Activated T-cell treated with anti-CD3 and anti-CD28 coated beads for 4 hours (primary cell): Measurements from ENCODE around the gene CDK19.
"Not testable (repeated sequence)": the region's sequence is repeated elsewhere in the genome, so short reads cannot be mapped to it uniquely, and the experiment has no call there.

Experiments used
- DNase-seq: peaks from one replicate; pipeline ENCODE4 v3.0.0-alpha.2; 2020

CDK19 gene

GRCh38 chr6:110815411-110816409, at the start of gene CDK19:
TSS of gene CDK19 (minus strand) at chr6:110815469. CDS start at chr6:110815136, 333 bp downstream.
- peak; percentile 96 for DNase-seq

DNA sequence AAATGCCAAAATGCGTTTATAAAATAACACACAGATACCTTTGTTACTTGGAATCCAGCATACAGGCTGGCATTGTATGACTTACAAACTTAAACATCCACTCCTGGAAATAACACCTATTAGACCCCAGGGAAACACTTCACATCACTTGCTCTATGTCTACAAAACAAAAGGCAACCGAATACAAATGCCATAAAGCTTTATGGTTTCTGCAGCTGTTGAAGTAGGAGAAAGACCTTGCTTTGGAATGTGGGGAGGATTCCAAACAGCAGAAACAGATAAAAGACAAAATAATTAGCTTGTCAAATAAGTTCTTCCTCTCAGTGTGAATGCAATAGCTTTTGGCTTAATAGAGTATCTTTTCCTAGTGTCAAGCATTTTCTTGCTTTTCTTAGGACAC, 49.6 kb upstream of the CDK19 start:
- no peak for DNase-seq

DNA sequence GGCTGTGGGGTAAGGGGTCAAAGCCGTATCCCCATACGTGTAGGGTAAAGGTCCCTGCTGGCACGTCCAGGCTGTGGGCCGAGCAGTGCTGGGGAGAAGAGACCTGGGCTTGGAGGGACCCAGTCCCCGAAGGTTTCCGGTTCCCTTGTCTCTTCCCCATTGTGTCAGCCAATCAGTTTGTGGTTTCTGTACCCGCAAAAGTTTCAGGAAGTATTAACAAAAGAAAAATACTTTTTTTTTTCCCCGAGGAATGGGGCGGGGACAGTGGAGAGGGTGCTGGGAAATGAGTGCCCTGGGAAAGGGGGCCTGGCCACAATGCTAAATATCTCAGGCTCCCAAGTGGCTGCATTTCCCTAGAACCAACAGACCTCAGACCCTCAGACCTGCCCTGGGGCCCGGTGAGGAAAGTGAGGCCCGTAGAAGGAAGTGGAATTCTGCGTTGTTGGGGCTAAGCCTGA, 44.1 kb upstream of the CDK19 start:
- DNase-seq = no peak

DNA sequence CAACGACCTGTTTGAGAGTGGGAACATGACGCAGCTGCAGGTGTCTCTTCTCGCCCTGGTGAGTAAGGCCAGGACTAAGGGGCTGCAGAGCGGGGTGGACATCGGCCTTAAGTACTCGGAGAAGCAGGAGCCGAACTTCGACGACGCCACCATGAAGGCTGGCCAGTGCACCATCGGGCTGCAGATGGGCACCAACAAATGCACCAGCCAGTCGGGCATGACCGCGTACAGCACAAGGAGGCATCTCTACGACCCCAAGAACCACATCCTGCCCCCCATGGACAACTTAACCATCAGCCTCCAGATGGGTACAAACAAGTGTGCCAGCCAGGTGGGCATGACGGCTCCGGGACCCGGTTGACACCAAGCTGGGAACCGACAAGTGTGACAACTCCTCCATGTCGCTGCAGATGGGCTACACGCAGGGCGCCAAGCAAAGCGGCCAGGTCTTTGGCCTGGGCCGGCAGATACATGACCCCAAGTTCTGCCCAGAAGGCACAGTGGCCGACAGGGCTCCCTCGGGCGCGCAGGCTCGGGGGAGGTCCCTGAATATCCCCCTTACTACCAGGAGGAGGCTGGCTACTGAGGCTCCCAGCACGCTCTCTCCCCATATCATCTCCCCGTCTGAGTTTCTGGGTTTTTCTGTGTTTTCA, 43.4 kb upstream of the CDK19 start:
- no peak for DNase-seq

DNA sequence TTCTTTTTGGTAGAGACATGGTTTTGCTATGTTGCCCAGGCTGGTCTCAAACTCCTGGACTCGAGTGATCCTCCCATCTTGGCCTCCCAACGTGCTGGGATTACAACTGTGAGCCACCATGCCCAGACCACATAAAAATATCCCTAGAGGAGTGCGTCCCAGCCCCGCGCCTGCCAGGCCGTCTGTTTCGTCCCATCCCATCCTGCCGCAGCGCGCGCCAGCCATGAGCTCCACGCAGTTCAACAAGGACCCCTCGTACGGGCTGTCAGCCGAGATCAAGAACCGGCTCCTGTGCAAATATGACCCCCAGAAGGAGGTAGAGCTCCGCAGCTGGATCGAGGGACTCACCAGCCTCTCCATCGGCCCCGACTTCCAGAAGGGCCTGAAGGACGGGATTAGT, 42.7 kb upstream of the CDK19 start:
- no peak for DNase-seq

DNA sequence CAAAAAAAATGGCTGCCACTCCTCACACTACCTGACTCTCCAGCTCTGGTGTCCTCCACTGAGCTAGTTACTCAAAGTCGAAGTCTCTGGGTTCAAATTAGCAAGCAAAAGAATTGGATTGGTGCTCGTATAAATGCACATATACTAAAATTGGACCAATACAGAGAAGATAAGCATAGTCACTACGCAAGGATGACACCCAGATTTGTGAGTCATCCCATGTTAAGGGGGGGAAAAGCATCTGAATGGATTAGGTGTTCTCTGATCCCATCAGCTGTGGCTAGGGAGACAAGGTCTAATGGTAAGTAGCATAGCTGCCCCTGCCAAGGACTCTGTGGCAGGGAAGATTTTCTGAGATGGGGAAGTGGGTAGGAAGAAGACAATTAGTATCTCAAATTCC, 41.0 kb upstream of the CDK19 start:
- no peak for DNase-seq

- DNase-seq = no peak
Measured at GRCh38 chr6:110853754-110854477, 38.6 kb upstream of the CDK19 start.

DNA sequence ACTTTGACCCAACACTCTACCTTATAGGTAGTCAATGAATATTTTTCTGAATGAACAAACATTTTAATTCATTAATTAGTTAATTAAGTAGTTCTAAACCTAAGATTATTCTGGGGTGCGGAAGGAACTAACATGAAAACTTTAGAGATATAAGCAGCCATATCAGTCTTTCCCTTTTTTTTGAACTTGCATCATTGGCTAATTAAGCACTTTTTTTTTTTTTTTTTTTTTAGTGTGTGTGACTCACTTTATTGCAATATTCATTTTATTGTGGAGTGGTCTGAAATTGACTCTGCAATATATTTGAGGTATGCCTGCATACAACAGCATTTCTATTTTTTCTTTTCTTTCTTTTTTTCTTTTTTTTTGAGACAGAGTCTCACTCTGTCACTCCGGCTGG, 37.5 kb upstream of the CDK19 start:
- no peak for DNase-seq

DNA sequence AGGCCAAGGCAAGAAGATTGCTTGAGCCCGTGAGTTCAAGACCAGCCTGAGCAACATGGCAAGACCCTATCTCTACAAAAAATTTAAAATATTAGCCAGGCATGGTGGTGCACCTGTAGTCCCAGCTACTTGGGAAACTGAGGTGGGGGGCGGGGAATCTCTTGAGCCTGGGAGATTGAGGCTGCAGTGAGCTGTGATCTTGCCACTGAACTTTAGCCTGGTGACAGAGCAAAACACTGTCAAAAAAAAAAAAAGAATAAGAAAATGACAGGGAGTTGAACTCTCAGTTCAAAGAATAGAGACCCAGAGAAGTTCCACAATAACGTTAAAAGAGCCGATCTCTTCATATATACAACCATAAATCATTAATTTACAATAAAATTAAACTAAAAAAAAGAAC, 34.5 kb upstream of the CDK19 start:
- DNase-seq = no peak

DNA sequence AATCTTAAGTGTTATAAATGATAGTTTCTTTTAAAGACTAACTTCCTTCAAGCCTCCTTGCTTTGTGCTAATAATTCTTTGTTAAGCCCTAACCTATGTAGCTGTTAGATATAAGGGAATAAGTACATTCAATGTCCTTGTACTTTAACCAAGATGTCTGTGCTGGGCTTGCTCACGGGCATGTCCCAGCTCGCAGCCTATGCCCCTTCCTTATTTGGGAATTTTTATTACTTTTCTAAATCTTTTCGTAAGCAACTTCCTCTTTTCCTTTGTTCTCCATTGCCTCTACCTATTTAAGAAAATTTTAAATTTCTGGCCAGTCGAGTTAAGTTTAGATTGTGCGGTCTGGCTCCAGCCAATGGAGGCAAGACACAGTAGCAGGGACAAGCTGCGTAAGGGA, 26.0 kb upstream of the CDK19 start:
- DNase-seq = no peak

- not testable (repeated sequence) for DNase-seq
Measured at GRCh38 chr6:110835751-110836150, 20.5 kb upstream of the CDK19 start.

GRCh38 chr6:110833831-110834230, 18.6 kb upstream of the CDK19 start:
- no peak for DNase-seq

GRCh38 chr6:110831405-110831804, 16.1 kb upstream of the CDK19 start:
- no peak for DNase-seq

- DNase-seq = no peak
Measured at GRCh38 chr6:110828396-110828795, 13.1 kb upstream of the CDK19 start.

- DNase-seq = no peak
Measured at GRCh38 chr6:110826236-110827129, 11.2 kb upstream of the CDK19 start.

- DNase-seq = no peak
Measured at GRCh38 chr6:110823146-110823545, 7.9 kb upstream of the CDK19 start.

GRCh38 chr6:110822249-110822648, 7.0 kb upstream of the CDK19 start:
- no peak for DNase-seq

- no peak for DNase-seq
Measured at GRCh38 chr6:110816677-110817076, 1.4 kb upstream of the CDK19 start.

GRCh38 chr6:110815015-110815410, 256 bp downstream of the CDK19 start:
- no peak for DNase-seq

DNA sequence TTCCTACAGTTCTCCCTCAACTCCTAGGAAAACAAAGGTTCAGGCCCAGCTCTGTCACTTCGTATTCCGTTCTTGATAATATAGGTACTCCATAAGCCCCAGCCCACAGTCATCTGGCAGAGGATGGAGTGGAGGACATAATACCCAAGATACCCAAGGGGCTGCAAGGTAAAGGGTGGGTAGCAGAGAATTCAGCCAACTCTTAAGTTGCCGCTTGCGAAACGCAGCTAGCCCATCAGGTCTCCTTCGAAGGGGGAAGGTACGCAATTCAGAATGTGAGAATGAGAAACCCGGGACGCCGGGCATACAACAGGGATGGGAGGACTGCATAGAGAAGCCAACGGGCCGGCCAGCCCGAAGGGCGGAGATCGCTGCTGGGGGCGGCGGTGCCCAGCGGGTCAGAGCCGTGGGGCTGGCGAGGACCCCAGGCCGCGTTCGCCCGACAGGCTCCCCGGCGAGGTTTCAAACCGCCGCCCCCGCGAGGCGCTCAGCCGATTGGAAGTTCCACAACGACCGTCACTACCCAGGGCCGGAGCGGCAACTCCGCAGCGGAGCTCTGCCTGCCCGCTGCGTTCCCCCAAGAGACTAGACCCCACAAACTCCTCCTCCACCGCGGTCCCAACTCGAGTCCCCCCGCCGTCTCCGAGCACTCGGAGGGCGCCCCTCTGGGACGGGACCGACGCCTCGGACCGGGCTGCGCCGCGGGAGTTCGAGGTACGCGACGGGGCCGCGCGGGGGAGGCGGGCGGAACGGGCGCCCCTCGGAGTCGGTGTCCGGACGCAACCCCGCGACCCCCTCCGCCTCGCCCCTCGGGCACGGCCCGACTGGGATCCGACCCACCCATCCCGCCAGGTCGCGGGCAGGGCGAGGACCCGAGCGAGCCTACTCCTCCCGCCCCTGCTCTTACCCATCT, 911 bp downstream of the CDK19 start:
- peak; percentile 36 for DNase-seq
